Measurements from ENCODE around the gene KRT16.
"Not testable (repeated sequence)": the region's sequence is repeated elsewhere in the genome, so short reads cannot be mapped to it uniquely, and the experiment has no call there.

Gene KRT16

DNA sequence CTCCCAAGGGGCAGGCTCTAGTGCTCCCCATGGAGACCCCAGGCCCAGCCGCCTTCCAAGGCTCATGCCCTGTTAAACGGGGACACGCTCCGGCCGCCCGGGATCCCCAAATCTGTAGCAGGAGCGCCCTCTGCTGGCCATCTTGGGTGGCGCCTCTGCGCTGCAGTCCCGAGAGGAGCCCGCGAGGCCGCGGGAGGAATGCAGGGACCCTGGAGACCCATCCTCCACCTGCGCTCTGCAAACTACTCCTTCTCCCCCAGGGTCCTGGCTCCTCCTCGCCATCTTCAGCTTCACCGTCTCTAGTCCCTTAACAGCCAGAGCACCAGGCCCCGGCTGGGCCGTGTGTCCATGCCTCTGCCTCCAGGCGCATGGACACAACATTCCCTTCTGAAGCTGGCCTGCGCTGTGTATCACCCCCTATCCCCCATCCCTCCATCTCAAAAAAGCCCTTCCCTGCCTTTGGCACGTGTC lies 35.4 kb upstream of the KRT16 start:
- no peak for DNase-seq (ENCODE audit: low read depth, low spot score)

GRCh38 chr17:41647038-41647813 lies 34.7 kb upstream of the KRT16 start:
- DNase-seq (ENCODE audit: low read depth, low spot score) = no peak

DNA sequence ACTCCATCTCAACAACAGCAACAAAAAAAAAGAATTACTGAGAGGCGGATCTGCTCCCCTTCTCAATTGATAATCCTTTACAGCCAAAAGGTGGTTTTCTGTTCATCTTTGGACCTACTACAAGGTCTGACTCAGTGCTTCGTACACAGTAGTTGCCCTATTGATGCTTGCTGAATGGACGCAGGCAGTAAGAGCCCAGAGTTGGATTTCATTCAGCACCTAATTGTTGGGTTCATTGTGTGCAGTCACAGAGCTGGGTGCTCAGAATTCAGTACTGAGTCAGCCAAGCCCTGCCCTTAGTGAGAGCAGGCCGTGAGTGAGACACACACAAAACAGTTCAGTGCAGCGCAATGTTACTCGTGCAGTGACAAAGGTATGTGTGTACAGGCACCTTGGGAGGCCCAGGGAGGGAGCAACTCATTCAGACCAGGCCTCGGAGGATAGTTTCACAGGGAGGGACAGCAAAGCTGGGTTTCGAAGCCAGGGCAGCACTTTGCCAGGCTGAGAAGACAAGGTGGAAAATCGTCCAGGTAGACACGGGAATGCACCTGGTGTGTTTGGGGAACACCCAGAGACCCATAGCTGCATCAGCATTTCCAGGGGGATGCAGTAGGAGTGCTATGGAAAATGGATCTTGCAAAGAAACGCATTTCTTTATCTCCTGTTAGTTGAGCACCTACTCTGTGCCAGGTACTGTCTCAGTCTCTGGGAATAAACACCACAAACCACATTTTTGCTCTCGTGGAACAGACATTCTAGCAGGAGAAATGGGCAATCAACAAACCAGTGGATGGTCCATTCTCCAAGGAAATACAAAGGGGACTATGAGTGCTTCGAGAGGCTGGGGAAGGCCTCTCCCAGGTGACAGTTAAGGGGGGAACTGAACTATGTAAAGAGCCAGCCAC lies 29.9 kb upstream of the KRT16 start:
- DNase-seq (ENCODE audit: low read depth, low spot score) = no peak

GRCh38 chr17:41640596-41640995 lies 28.0 kb upstream of the KRT16 start:
- DNase-seq (ENCODE audit: low read depth, low spot score) = not testable (repeated sequence)

GRCh38 chr17:41639492-41640473 lies 27.2 kb upstream of the KRT16 start:
- no peak for DNase-seq (ENCODE audit: low read depth, low spot score)

DNA sequence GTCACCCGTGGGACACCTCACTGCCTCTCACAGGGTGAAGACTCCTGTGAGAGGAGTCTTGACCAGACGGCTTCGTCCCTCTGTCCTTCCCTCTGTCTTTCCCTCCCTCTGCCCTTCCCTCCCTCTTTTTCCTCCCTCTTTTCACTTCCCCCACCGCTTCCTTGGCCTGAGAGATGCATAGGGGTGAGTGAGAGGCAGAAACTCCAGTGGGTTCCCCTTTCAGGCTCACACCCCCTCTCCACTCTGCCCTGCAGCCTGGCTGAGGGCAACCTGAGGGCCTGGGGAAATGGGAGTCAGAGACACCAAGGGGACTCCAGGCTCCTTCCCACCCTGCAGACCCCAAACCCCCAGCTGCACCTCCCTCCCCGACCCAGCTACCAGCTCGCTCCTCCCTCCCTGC lies 26.4 kb upstream of the KRT16 start:
- no peak for DNase-seq (ENCODE audit: low read depth, low spot score)

- no peak for DNase-seq (ENCODE audit: low read depth, low spot score)
Observed at GRCh38 chr17:41638194-41638593, 25.6 kb upstream of the KRT16 start.

- DNase-seq (ENCODE audit: low read depth, low spot score) = no peak
Observed at GRCh38 chr17:41636652-41637051, 24.1 kb upstream of the KRT16 start.

DNA sequence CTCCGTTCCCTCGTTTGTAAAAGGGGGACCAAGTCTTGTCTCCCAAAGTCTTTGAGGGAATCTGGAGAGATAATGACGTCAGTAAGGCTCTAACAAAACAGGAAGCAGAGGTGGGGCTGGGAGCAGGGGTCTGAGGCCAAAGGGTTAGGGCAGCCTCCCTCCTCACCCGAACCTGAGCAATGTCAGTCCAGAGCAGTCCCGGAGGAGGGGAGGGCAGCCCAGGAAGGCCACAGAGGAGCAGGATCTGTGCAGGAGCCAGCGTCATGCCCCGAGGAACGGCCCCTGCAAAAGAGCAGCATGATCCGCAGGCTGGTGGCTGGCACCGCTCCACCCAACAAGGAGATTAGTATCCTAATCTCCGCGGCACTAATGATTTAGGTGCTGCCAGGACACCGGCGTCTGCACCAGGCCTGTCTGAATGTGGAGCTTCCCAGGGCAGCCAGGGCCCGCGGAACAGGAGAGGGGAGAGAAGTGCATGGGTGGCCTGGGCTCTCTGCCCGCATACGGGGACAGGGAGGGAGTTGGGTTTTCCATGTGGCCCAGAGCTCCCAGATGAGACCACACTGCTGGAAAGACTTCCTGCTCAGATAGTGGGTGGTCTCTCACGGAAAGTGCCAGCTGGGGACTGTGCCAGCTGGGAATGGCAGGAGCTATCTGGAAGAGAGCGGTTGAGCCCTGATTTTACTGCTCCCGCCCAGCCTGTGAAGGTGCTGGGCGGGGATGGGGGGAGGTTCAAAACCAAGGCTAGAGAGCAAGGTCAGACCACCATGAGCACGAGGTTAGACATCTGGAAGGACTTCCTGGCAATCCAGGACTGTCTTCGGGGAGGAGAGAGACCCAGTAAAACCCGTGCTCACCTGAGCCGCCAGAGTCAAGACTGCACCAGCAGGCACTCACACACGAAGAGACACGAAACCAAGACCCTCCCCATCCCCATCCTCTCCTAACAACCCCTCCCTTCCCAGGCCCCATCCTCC lies 22.8 kb upstream of the KRT16 start:
- no peak for DNase-seq (ENCODE audit: low read depth, low spot score)

DNA sequence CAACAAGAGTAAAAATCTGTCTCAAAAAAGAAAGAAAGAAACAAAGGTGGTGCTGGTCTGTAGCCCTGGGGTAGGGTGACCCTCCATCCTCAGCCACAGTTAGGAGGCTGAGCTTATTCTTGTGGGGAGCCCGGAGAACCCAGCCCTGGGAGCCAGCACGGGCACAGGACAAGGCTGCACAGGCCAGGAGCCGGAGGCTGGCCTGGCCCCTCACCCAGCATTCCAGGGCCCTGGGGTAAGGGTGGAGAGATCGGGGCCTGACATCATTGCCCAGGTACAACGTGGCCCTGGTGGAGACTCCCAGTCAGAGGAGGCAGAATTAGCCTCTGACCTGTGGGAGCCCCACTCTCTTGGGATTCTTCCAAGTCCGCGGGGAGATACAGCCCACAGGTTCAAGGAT lies 22.1 kb upstream of the KRT16 start:
- DNase-seq (ENCODE audit: low read depth, low spot score) = no peak

GRCh38 chr17:41633556-41634199 lies 21.1 kb upstream of the KRT16 start:
- no peak for DNase-seq (ENCODE audit: low read depth, low spot score)

GRCh38 chr17:41632482-41633105 lies 20.0 kb upstream of the KRT16 start:
- DNase-seq (ENCODE audit: low read depth, low spot score) = no peak

GRCh38 chr17:41631898-41632285 lies 19.3 kb upstream of the KRT16 start:
- no peak for DNase-seq (ENCODE audit: low read depth, low spot score)

- no peak for DNase-seq (ENCODE audit: low read depth, low spot score)
Observed at GRCh38 chr17:41631025-41631897, 18.7 kb upstream of the KRT16 start.

- no peak for DNase-seq (ENCODE audit: low read depth, low spot score)
Observed at GRCh38 chr17:41629826-41630670, 17.5 kb upstream of the KRT16 start.

DNA sequence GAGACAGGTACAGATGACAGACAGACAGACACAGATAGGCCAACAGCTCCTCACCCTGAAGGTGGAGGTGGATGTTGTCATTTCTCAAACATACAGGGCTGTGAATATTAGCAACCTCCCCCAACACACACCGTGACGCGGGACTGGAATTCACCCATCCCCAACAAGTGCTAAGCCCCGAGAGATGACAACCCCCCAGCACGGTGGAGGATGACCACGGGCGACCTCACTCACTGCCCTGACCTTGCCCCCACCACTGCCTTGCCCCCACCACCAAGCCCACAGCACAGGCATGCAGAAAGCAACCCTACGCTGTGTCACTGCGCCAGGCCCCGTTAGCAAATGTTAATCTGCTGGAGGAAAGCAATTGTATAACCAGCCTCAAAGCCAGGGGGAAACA lies 16.7 kb upstream of the KRT16 start:
- no peak for DNase-seq (ENCODE audit: low read depth, low spot score)

- not testable (repeated sequence) for DNase-seq (ENCODE audit: low read depth, low spot score)
Observed at GRCh38 chr17:41628621-41629255, 16.2 kb upstream of the KRT16 start.
